HS-5 (cell line): ENCODE results near the gene CMC2.
A peak's percentile ranks its signal among the peaks of the same experiment; 100 is the strongest.

Experiments used
- DNase-seq: peaks from one replicate; pipeline ENCODE4 v3.0.0-alpha.2; 2012; ENCODE audit warnings: low read depth

CMC2 gene

GRCh38 chr16:81006813-81007695 is at the start of gene CMC2, which contains the start of gene CENPN:
Gene CMC2 (minus strand): TSS chr16:81006885. CDS start chr16:80997394, 9,491 bp downstream.
Gene CENPN (plus strand): TSS chr16:81007214. CDS start chr16:81011940, 4,726 bp downstream.
- DNase-seq, result peak; percentile 78

DNA sequence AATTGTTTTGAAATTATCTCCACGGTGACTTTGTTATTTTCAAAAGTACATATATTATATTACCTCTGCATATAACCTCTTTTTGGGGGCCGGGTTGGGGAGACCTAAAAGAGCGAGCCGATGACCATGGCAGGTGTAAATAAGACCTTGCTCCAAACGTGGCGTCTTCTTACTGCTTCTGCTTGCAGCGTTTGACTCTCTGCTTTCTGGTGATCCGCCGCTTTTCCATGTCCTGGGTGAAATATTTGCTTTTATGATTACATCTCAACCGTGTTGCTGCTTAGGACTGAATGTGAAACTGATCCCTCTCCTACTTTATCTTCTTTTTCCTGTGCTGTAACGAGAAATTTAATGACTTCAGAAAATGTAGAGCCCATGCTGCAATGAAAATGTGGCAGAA is 47.1 kb upstream of the CMC2 start:
- DNase-seq, result no peak

GRCh38 chr16:81042821-81043220 is 36.1 kb upstream of the CMC2 start:
- DNase-seq, result no peak

DNA sequence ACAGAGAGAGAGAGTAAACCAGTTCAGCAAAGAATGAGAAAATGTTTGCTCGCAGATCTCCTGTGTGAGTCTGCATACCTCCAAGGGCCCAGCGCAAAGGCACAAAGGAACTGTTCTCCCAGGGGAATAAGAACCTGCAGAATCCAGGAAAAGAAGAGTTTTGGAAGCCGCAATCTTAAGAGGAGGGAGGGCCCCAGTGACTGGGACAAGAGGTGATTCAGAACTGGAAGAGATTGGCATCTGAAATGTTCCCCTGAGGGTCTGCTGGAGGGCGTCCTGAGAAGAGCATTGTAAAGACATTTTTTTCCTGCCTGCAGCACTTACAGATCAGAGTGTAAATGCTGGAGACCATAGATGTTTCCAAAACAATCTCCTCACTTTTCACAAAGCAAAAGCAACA is 35.0 kb upstream of the CMC2 start:
- DNase-seq, result no peak

GRCh38 chr16:81040842-81041241 is 34.2 kb upstream of the CMC2 start:
- no peak for DNase-seq

- no peak for DNase-seq
Observed at GRCh38 chr16:81040131-81040530, 33.4 kb upstream of the CMC2 start.

DNA sequence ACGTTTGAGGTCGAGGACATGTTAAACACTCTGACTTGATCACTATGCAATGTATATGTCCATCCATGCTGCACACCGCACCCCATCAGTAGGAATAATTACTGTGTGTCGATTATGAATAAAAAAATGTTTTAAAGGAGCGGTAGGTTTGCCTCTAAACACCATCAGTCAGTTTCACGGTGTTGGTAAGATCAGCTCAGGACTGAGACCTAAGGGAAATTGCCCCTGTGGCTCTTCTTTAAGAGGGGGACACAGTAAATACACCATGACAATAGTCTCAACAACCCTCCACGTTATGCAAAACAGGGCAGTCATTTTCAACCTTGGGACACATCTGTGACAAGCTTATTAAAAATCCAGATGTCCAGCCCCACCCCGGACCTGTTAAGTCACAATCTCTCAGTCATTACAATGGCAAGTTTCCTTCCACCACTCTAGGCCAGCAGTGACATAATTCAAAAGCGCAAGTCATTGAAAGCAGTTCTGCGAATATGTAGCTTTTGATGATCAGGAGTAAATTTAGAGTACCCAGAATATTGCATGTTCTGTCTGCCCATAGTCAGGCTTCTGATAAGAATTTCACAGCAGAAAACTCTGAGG is 30.2 kb upstream of the CMC2 start:
- DNase-seq, result no peak

DNA sequence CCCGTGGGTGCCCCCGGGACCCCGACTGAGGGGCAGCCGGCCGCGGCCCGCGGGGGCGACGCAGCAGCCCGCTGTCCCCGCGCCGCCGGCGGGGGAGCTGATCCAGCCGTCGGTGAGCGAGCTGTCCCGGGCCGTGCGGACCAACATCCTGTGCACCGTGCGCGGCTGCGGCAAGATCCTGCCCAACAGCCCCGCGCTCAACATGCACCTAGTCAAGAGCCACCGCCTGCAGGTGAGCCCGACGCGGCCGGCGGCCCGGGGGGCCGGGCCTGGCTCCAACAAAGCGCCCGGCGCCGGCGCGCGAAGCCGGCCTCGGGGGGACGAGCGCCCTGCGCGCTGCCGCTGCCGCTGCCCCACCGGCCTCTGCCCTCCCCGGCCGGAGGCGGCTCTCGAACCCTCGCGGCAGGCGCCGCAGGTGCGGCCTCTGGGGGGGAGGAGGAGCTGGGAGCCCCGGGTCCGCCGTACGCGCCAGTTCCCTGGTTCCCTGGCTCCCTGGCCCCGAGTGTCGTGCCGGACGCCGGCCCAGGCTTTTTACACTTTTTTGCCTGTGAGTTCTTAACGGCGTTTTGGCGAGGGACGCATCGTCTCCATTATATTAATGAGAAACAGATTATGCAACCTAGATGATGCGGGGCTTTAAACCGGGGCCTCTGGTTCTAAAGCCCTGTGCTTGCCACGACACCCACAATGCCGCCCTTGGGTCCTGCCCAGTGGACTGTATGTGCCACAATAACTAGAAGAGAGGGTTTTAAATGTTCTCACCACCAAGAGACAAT is 29.5 kb upstream of the CMC2 start:
- no peak for DNase-seq

GRCh38 chr16:81035398-81035974 is 28.8 kb upstream of the CMC2 start, which contains the start of gene ATMIN:
Gene ATMIN (plus strand): TSS chr16:81035842. CDS start chr16:81035871, 29 bp downstream.
- no peak for DNase-seq

- DNase-seq, result no peak
Observed at GRCh38 chr16:81029930-81030604, 23.4 kb upstream of the CMC2 start.

GRCh38 chr16:81026429-81026828 is 19.7 kb upstream of the CMC2 start:
- DNase-seq, result no peak

DNA sequence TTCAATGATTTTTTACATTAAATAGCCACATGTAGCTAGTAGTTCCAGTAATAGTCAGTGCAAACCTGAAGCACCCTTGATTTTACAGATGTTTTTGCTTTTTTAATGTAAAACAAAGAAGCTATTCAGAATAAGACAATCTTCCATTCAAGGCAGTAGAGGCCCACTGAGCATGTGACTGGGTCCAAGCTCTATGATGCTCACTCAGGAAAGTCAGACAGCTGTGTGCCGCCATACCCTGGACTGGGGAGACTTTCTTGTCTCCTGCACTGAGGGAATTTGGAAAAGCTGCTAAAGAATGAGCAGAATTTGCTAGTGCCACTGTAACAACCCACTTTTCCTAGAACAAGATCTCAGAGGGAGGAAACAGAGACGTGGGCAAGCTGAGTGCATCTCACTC is 11.8 kb upstream of the CMC2 start:
- no peak for DNase-seq

DNA sequence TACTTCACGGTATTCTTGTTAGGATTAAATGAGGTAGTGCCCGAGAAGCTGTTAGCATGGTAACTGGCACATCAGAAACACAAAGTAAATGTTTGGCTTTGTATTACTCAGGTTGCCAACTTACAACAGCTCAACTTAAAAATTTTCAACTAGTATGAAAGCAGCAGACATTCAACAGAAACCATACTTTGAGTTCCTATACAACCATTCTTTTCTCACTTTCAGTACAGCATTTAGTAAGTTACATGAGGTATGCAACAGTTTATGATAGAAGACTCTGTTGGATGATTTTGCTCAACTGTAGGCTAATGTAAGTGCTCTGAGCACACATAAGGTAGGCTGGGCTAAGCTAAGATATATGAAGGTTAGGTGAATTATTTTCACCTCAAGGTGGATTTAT is 8.0 kb upstream of the CMC2 start:
- no peak for DNase-seq

- DNase-seq, result no peak
Observed at GRCh38 chr16:81012974-81013373, 6.3 kb upstream of the CMC2 start.

DNA sequence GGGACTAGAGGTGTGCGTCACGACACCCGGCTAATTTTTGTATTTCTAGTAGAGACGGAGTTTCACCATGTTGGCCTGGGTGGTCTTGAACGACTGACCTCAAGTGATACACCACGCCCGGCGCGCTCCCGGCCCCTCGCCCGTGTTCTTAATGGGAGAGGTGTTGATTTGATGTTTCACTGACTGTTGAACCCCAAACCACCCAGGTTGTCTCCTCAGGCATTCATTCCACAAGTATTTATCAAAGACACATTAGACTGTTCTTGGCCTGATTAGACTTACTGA is 1.8 kb upstream of the CMC2 start:
- no peak for DNase-seq

DNA sequence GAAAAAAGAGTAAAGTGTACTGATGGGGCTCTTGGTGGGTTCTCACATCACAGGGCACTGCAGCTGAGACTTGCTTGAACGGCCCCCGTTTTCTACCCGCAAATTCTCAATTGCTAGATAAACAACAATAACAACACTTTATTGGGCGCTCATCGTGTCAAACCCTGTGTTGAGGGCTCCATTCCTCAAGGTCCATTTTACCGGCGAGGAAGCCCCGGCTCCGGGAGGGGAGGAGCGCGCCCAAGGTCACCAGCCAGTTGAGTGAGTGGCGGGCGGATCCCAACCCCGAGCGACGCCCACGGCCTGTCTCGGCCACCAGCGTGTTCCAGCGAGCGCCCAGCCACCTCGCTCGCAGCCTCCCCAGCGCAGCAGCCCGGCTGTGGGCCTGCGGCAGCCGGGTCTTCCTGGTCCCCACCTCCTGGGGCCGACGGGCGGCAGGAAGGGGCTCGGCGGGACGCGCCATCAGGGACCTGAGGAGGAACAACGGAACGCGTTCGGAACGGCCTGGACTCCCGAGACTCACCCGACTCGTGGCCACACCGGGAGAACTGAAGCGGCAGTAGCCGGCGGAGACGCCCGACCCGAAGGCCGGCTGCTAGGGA is 373 bp downstream of the CMC2 start:
- no peak for DNase-seq

GRCh38 chr16:81005610-81006161 is 999 bp downstream of the CMC2 start:
- no peak for DNase-seq

DNA sequence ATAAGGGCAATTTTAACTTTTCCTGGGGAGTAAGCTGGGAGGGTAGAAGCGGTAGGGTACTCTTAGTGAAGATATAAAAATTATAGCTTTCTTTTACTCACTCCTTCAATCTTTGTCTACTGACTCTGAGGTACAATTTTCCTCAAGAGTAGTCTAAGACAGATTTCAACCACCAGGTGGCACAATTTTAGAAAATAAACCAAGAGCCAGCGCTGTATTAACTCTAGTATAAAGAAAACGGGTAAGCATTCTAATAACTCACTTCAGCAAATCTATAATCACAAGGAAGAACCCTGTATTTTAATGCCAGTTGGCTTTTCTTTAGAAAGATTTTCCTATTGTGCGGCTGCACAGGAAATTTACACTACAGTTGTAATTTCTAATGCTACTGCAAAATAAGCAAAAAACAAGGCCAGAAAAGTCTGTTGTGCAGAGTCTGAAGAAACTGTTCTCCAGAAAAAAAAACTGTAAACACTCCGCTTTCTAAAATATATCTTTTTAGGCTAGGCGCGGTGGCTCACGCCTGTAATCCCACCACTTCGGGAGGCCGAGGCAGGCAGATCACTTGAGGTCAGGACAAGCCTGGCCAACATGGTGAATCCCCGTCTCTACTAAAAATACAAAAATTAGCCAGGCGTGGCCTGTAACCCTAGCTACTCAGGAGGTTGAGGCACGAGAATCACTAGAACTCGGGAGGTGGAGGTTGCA is 1.9 kb downstream of the CMC2 start:
- DNase-seq, result no peak

DNA sequence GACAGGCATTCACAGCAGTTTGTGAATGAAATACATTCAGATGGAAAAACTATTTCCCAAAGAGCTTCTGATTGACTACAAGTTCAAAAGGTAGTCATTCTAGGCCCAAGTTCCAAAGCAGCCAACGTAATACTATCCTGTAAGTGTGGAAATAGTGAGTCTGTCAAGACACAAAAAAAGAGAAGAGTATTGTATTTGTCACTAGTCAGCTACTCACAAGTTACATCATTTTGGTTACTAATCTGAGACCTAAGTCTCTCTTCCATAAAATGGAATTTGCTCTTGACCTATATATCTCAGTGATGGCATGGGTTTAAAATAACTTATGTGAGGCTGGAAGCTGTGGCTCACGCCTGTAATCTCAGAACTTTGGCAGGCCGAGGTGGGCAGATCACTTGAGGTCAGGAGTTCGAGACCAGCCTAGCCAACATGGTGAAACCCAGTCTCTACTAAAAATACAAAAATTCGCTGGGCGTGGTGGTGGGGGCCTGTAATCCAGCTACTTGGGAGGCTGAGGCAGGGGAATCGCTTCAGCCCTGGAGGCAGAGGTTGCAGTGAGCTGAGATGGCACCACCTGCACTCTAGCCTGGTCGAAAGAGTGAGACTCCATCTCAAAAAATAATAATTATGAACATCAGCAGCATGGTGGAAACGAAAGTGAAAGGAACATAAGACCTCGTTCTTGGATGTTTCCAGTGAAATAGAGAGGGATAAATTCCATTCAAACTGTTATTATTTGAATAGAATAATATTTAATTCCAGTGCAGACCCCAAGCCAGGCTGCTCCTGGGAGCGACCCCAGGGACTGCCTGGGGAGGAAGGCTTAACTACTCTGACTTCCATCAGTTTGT is 2.9 kb downstream of the CMC2 start:
- DNase-seq, result no peak

DNA sequence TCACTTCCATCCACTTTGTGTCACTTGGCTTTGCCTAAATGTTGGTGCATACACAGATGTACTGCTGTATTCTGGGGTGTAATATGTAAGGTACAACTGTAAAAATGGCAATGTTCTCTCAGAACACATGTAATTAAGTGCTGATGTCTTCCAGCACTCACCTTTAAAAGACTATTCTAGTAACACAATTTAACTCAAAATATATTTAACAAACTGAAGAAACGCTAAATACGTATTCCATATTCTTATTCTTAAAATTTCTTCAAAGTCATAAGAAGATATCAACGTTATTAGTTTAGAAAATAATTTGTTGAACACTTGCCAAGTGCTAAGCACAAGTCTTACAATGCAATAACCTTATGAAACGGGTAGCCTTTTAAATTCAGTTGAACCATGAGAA is 3.6 kb downstream of the CMC2 start:
- DNase-seq, result no peak
